Heart left ventricle (tissue), 13 donors: Measurements from ENCODE around the gene QSOX2.

ENCODE experiments used
- CTCF ChIP-seq, 12 donors: fragments of 200-600 bp; sonication (generic) in 4 of 12; IDR thresholded peaks; one replicate each; pipeline versions ENCODE4 v1.5.0 to v1.8.0; 2018 to 2022; ENCODE audit warnings: antibody characterized with exemption in 12 of 12, mild to moderate bottlenecking in 5 of 12
- POLR2A ChIP-seq, 2 donors: fragments of 450-650 bp; IDR thresholded peaks; one replicate each; pipeline ENCODE4 v1.6.1; 2017; ENCODE audit warnings: antibody characterized with exemption in 2 of 2, mild to moderate bottlenecking in 2 of 2, moderate library complexity in 2 of 2
- donor health status: ischemic (EF 13 %, LVEDD 7.1; RV severe dilation, severe dysfunction).
- donor health status: DM: no; HTN: yes; CAD: no.
- donor health status: DM: no; HTN: no; CAD: no.
- donor health status: ischemic (EF 25% LVEDD 6.9; RV normal size, moderate dysfunction).
- donor health status: ischemic (EF 25% LVEDD 5.7; RV mildly dilated, moderate dysfunction).
- donor health status: ischemic (EF 35%, LVEDD 5.7; RV mildly dilated, moderate dysfunction).
- donor health status: nonischemic (EF 11% LVEDD 7.7; RV severe dilation, severe dysfunction).
- donor health status: DM: yes; HTN: yes; CAD: no.
- donor health status: PGD.
- donor health status: ischemic (EF 29% LVEDD 5.4; RV normal size, mild dysfunction).
- donor health status: nonischemic (EF 23%, LVEDD 6.1; RV moderate dilation, normal function).

DNA sequence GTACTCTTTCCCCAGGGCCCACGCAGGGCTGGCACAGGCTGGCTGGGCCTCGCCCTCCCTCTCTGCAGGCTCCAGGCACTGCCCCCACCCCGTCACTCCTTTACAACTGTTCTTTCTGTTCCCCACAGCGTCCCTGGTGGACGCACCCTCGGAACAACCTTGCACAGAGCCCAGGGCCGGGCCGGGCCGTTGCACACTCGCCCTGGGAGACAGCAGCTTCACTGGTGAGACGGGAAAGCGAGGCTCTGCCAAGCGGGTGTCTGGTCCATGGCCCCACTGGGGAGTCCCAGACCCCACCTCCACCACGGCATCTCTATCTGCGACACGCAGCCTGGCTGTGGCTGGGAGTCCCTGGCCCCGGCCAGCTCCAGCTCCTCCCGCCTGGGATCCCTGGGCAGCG, 18.4 kb upstream of the QSOX2 start:
- TF ChIP-seq CTCF (IDR thresholded peaks at IDR 0.05), result no peak
- no peak for TF ChIP-seq POLR2A (IDR thresholded peaks at IDR 0.05)
